ENCODE results near the gene DNAH17. TPM values are rescaled to one million over a fixed set of nuclear protein-coding genes. Genes with fewer than 3 reads are reported as not detected.
A peak's percentile ranks its signal among the peaks of the same experiment; 100 is the strongest.
"Not testable (repeated sequence)": the region's sequence is repeated elsewhere in the genome, so short reads cannot be mapped to it uniquely, and the experiment has no call there.

Gene DNAH17
- total RNA-seq, 1 donor from 2014 or later = not detected

GRCh38 chr17:78523934-78524655 is 53.1 kb downstream of the DNAH17 start:
- DNase-seq = no peak

- no peak for DNase-seq
These were observed 55.0 kb downstream of the DNAH17 start for GRCh38 chr17:78522031-78522809.

GRCh38 chr17:78517421-78517820 is 59.8 kb downstream of the DNAH17 start:
- DNase-seq = no peak

GRCh38 chr17:78515480-78515879 is 61.7 kb downstream of the DNAH17 start:
- no peak for DNase-seq

GRCh38 chr17:78514521-78514920 is 62.7 kb downstream of the DNAH17 start:
- no peak for DNase-seq

GRCh38 chr17:78512976-78513375 is 64.2 kb downstream of the DNAH17 start:
- DNase-seq = no peak

GRCh38 chr17:78510141-78511075 is 66.8 kb downstream of the DNAH17 start:
- DNase-seq = no peak

GRCh38 chr17:78507526-78507925 is 69.7 kb downstream of the DNAH17 start:
- no peak for DNase-seq

GRCh38 chr17:78506454-78507309 is 70.5 kb downstream of the DNAH17 start:
- no peak for DNase-seq

- DNase-seq = no peak
These were observed 72.9 kb downstream of the DNAH17 start for GRCh38 chr17:78504156-78504925.

- DNase-seq = not testable (repeated sequence)
These were observed 73.8 kb downstream of the DNAH17 start for GRCh38 chr17:78503388-78503787.

GRCh38 chr17:78502611-78503148 is 74.5 kb downstream of the DNAH17 start:
- DNase-seq = no peak

GRCh38 chr17:78501241-78502036 is 75.8 kb downstream of the DNAH17 start:
- no peak for DNase-seq

- no peak for DNase-seq
These were observed 76.4 kb downstream of the DNAH17 start for GRCh38 chr17:78500806-78501205.

- no peak for DNase-seq
These were observed 77.3 kb downstream of the DNAH17 start for GRCh38 chr17:78499715-78500540.

GRCh38 chr17:78498848-78499247 is 78.3 kb downstream of the DNAH17 start:
- DNase-seq = no peak

GRCh38 chr17:78497115-78497540 is 80.1 kb downstream of the DNAH17 start:
- DNase-seq = peak; percentile 90

- DNase-seq = no peak
These were observed 80.9 kb downstream of the DNAH17 start for GRCh38 chr17:78496311-78496710.

- no peak for DNase-seq
These were observed 81.6 kb downstream of the DNAH17 start for GRCh38 chr17:78495634-78496033.

All from tongue (tissue), 2 donors.